GM12878 (cell line): ENCODE data around the gene PDSS2. TPM values are rescaled to one million over a fixed set of nuclear protein-coding genes. Genes with fewer than 3 reads are reported as not detected.

Source experiments
- ATAC-seq: fragments of 200-7000 bp; cut with Tn5 transposase; 3 replicates; pipeline ENCODE4 v1.9.1; 2020; ENCODE audit warnings: mild to moderate bottlenecking, moderate library complexity
- BruUV-seq: library from RNA; stranded (reverse); fragments of 400-500 nt; replicated peaks from 2 replicates; lab custom pipeline; 2021; lab: Mats Ljungman, UMichigan
- CTCF ChIA-PET: fragments of 300-600 bp; sonication (Branson Sonifier 250); formaldehyde crosslinking; extraction: SDS; loops from one replicate; lab custom pipeline; 2021; ENCODE audit warnings: inconsistent platforms; lab: Yijun Ruan, JAX
- POLR2A ChIA-PET: fragments of 350-600 bp; formaldehyde crosslinking; extraction: SDS; loops from one replicate; lab custom pipeline; 2021; ENCODE audit warnings: inconsistent platforms; lab: Charles Lee
- RAD21 ChIA-PET: fragments of 300-600 bp; sonication (Branson Sonifier 250); formaldehyde crosslinking; loops from one replicate; lab custom pipeline; 2023; ENCODE audit warnings: antibody characterized with exemption; ENCODE audit not compliant: unreplicated experiment; lab: Charles Lee
- SMC1A ChIA-PET: fragments of 300-600 bp; sonication (Branson Sonifier 250); formaldehyde crosslinking; loops from one replicate; lab custom pipeline; 2023; ENCODE audit not compliant: unreplicated experiment, uncharacterized antibody; lab: Charles Lee
- DNase-seq: peaks from one replicate; pipeline ENCODE4 v3.0.0-alpha.2; 2011; ENCODE audit warnings: low read depth, low spot score
- FAIRE-seq: peaks from 3 replicates; lab custom pipeline; 2011; peaks lifted over from hg19 to GRCh38; lab: Jason Lieb, UNC
- H2AFZ ChIP-seq: 2 replicates; pipeline ENCODE4 v1.6.0; 2011; ENCODE audit warnings: low read depth, low read length, control low read depth; ENCODE audit not compliant: control insufficient read depth
- H3K27ac ChIP-seq: 2 replicates; pipeline ENCODE4 v1.5.1; 2011; ENCODE audit warnings: control low read depth; ENCODE audit not compliant: control insufficient read depth, insufficient read depth
- H3K27me3 ChIP-seq, 2 experiments: replicated peaks in 1 of 2; 2 replicates each; pipeline versions ENCODE4 v1.6.0 to v1.6.1; 2011; ENCODE audit warnings: low read length in 1 of 2; ENCODE audit not compliant: control insufficient read depth in 2 of 2, insufficient read depth in 2 of 2
- H3K36me3 ChIP-seq, 2 experiments: 2 replicates each; pipeline ENCODE4 v1.5.1; 2011; ENCODE audit warnings: low read length in 1 of 2; ENCODE audit not compliant: control insufficient read depth in 2 of 2, insufficient read depth in 2 of 2
- H3K4me1 ChIP-seq: 2 replicates; pipeline ENCODE4 v1.6.1; 2011; ENCODE audit warnings: mild to moderate bottlenecking, low read length, moderate library complexity, mixed read lengths; ENCODE audit not compliant: control insufficient read depth, insufficient read depth
- H3K4me2 ChIP-seq: 2 replicates; pipeline ENCODE4 v1.6.0; 2011; ENCODE audit warnings: control low read depth; ENCODE audit not compliant: control insufficient read depth, insufficient read depth
- H3K4me3 ChIP-seq: fragments of 200-600 bp; sonication (generic); 2 replicates; pipeline ENCODE4 v1.5.1; 2016
- H3K79me2 ChIP-seq: 2 replicates; pipeline ENCODE4 v1.6.0; 2011; ENCODE audit warnings: low read length; ENCODE audit not compliant: control insufficient read depth, insufficient read depth
- H3K9ac ChIP-seq: 2 replicates; pipeline ENCODE4 v1.8.0; 2011; ENCODE audit warnings: low read length, control low read depth, mixed read lengths; ENCODE audit not compliant: control insufficient read depth, insufficient read depth
- H3K9me3 ChIP-seq: replicated peaks from 3 replicates; pipeline ENCODE4 v1.5.1; 2011; ENCODE audit warnings: mild to moderate bottlenecking, low read length; ENCODE audit not compliant: control insufficient read depth, insufficient read depth
- H4K20me1 ChIP-seq: 2 replicates; pipeline ENCODE4 v1.6.0; 2011; ENCODE audit not compliant: control insufficient read depth, insufficient read depth
- JUND ChIP-seq: IDR thresholded peaks from 2 replicates; pipeline ENCODE4 v1.6.1; 2012; ENCODE audit warnings: low read depth, mild to moderate bottlenecking, low read length, improper control_type of control experiment, moderate library complexity
- MYC ChIP-seq: IDR thresholded peaks from 2 replicates; pipeline ENCODE4 v1.6.1; 2011; ENCODE audit warnings: mild to moderate bottlenecking, low read length, moderate library complexity, inconsistent platforms; ENCODE audit not compliant: insufficient read depth, insufficient replicate concordance, insufficient read length, severe bottlenecking
- RAD21 ChIP-seq: IDR thresholded peaks from 2 replicates; pipeline ENCODE4 v1.6.1; 2011; ENCODE audit warnings: mild to moderate bottlenecking, low read depth, low read length, moderate library complexity; ENCODE audit not compliant: insufficient read depth
- SMC3 ChIP-seq: IDR thresholded peaks from 2 replicates; pipeline ENCODE4 v1.6.1; 2011; ENCODE audit warnings: low read length, improper control_type of control experiment, borderline replicate concordance
- WGBS: methylation state at CpG from one replicate; pipeline ENCODE4 v1.1.6; 2016; ENCODE audit warnings: low lambda C conversion rate; ENCODE audit not compliant: insufficient replicate concordance, insufficient coverage; ENCODE audit errors: missing lambda C conversion rate; 5-methylcytosine and 5-hydroxymethylcytosine counted together
- in situ Hi-C: fragments of 300-500 bp; cut with MboI; formaldehyde crosslinking; loops from 9 replicates; pipeline ENCODE4 v1.14.3; 2018; ENCODE audit warnings: mixed read lengths
- intact Hi-C: fragments of 100-400 bp; cut with micrococcal nuclease; formaldehyde crosslinking; loops from one replicate; pipeline ENCODE4 v1.14.2; 2022; ENCODE audit not compliant: unreplicated experiment
- polyA plus RNA-seq, 11 experiments: library from polyadenylated mRNA; depleted of rRNA in 4 of 11; unstranded in 6 of 11; stranded (reverse) in 5 of 11; fragments of >200 nt; fragmentation: Nextera tagmentation in 4 of 11; fragmentation: Illumina TruSeq in 1 of 11; extraction: Ambion mirVana in 4 of 11; extraction: Trizol in 1 of 11; gene quantifications; 1 replicate in 1 of 11; 2 replicates in 10 of 11; pipeline versions ENCODE4 v1.2.1 to v1.2.3, GENCODE V29; 2011 to 2016; ENCODE audit warnings: inconsistent platforms in 2 of 11, missing spikeins in 2 of 11, low read depth in 1 of 11
- total RNA-seq, 4 experiments: library from RNA; depleted of rRNA in 3 of 4; stranded (reverse); fragments of >200 nt in 3 of 4; fragmentation: Illumina TruSeq in 1 of 4; extraction: Trizol in 1 of 4; gene quantifications; 2 replicates each; pipeline versions ENCODE4 v1.2.1 to v1.2.3, GENCODE V29; 2013 to 2021
- TF ChIP-seq, protein P1 (sequence below), 3 experiments: IDR thresholded peaks in 2 of 3; conservative IDR thresholded peaks in 1 of 3; 2 replicates each; pipeline ENCODE4 v1.5.1; 2011; ENCODE audit warnings: low read depth in 3 of 3, low read length in 3 of 3, mild to moderate bottlenecking in 3 of 3, control low read depth in 2 of 3, moderate library complexity in 2 of 3, inconsistent platforms in 1 of 3, mixed read lengths in 1 of 3; ENCODE audit not compliant: control insufficient read depth in 2 of 3, insufficient read depth in 1 of 3; ENCODE audit errors: extremely low read depth in 1 of 3

The PDSS2 gene
- total and polyA plus RNA-seq, 10 of the 15 experiments (the other 5 are each of a cell fraction or from before 2014, with no cell fraction given): 7.7 to 15.5 (median 9.6) TPM

DNA sequence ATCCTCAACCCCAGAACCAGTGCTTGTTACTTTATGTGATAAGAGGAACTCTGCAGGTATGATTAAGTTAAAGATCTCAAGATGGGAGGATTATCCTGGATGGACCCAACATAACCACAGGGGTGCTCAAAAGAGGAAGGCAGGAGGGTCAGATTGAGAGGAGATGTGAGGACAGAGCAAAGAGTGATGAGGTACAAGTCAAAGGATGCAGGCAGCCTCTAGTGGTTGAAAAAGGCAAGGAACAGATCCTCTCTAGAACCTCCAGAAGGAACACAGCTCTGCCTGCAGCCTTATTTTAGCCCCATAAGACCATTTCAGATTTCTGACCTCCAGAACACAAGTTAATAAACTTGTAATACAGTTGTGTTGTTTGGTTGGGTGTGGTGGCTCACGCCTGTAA, 41.2 kb downstream of the PDSS2 start:
- H4K20me1 ChIP-seq: no peaks in the 10 kb centered on the region
- no TSS peak for BruUV-seq
- ATAC-seq (peak; percentile 82), DNase-seq (no peak), FAIRE-seq (peak; percentile 38)
- no peak overlapping the region for H3K9ac ChIP-seq
- ChIA-PET SMC1A (interaction anchor here (1.0 kb wide), 1 partner anchor 99 kb away, joined by 3 read pairs; no protein-coding TSS in a partner anchor), RAD21 (interaction anchor here (1.0 to 1.4 kb wide), 2 partner anchors 100 to 342 kb away, joined by 3 to 6 read pairs; no protein-coding TSS in a partner anchor), POLR2A (no interaction called here), CTCF (interaction anchor here (0.8 to 3.4 kb wide), 4 partner anchors 80 to 304 kb away, joined by 3 to 15 read pairs (median 3); no protein-coding TSS in a partner anchor)
- in situ Hi-C loops: no loop called here
- no peaks in the 10 kb centered on the region for H3K27me3 ChIP-seq
- TF ChIP-seq SMC3 (peak; percentile 18; the same call in 1 of the 2 replicates), RAD21 (peak; percentile 45), MYC (no peak), JUND (no peak)
- TF ChIP-seq, protein P1, sequence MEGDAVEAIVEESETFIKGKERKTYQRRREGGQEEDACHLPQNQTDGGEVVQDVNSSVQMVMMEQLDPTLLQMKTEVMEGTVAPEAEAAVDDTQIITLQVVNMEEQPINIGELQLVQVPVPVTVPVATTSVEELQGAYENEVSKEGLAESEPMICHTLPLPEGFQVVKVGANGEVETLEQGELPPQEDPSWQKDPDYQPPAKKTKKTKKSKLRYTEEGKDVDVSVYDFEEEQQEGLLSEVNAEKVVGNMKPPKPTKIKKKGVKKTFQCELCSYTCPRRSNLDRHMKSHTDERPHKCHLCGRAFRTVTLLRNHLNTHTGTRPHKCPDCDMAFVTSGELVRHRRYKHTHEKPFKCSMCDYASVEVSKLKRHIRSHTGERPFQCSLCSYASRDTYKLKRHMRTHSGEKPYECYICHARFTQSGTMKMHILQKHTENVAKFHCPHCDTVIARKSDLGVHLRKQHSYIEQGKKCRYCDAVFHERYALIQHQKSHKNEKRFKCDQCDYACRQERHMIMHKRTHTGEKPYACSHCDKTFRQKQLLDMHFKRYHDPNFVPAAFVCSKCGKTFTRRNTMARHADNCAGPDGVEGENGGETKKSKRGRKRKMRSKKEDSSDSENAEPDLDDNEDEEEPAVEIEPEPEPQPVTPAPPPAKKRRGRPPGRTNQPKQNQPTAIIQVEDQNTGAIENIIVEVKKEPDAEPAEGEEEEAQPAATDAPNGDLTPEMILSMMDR (IDR thresholded peaks at IDR 0.05 in 2 of 3, conservative IDR thresholded peaks at IDR 0.05 in 1 of 3; ENCODE audit: control insufficient read depth in 2 of 3, extremely low read depth in 1 of 3, insufficient read depth in 1 of 3, low read depth in 3 of 3, low read length in 3 of 3): peak; percentile 34 to 63 (median 61); a peak in 5 of 6 replicates
- no peak overlapping the region for H3K27ac ChIP-seq
- 94% methylated on average over 1 of the region's 1 CpG for WGBS
- intact Hi-C loops: loop anchor here (2.0 kb wide), 1 partner anchor 99 kb away; no protein-coding TSS in a partner anchor
- no peak overlapping the region for H2AFZ ChIP-seq
- no peak overlapping the region for H3K4me3 ChIP-seq
- H3K4me2 ChIP-seq: no peak overlapping the region
- H3K36me3 ChIP-seq: no peaks in the 10 kb centered on the region
- H3K9me3 ChIP-seq: no peaks in the 10 kb centered on the region
- H3K79me2 ChIP-seq: no peaks in the 10 kb centered on the region; the same call in 1 of the 2 replicates
- no peaks in the 10 kb centered on the region for H3K4me1 ChIP-seq
